Measurements from ENCODE around the gene KRT32. TPM values are rescaled to one million over a fixed set of nuclear protein-coding genes. Genes with fewer than 3 reads are reported as not detected.
A peak's percentile ranks its signal among the peaks of the same experiment; 100 is the strongest.

The KRT32 gene
- total RNA-seq, 1 donor from 2014 or later, result not detected

GRCh38 chr17:41496803-41497484 is 29.8 kb upstream of the KRT32 start:
- intact Hi-C loops (cut with micrococcal nuclease), result no loop called here
- peak; percentile 87 for ATAC-seq
- DNase-seq, result peak; percentile 72

GRCh38 chr17:41494524-41494923 is 27.3 kb upstream of the KRT32 start:
- intact Hi-C loops (cut with micrococcal nuclease), result no loop called here
- peak; percentile 60 for ATAC-seq
- no peak for DNase-seq

GRCh38 chr17:41492771-41493170 is 25.6 kb upstream of the KRT32 start:
- intact Hi-C loops (cut with micrococcal nuclease), result no loop called here
- no peak for DNase-seq

GRCh38 chr17:41492351-41492750 is 25.2 kb upstream of the KRT32 start:
- no peak for DNase-seq
- peak; percentile 19 for ATAC-seq
- intact Hi-C loops (cut with micrococcal nuclease), result no loop called here

More at GRCh38 chr17:41492771-41493170, 25.6 kb upstream of the KRT32 start:
- no peak for ATAC-seq

GRCh38 chr17:41491476-41491875 is 24.3 kb upstream of the KRT32 start:
- intact Hi-C loops (cut with micrococcal nuclease), result no loop called here
- ATAC-seq (no peak), DNase-seq (no peak)

GRCh38 chr17:41490000-41490990 is 23.1 kb upstream of the KRT32 start:
- intact Hi-C loops (cut with micrococcal nuclease), result no loop called here
- DNase-seq, result no peak
- ATAC-seq, result no peak

- ATAC-seq (no peak), DNase-seq (no peak)
- intact Hi-C loops (cut with micrococcal nuclease), result no loop called here
These were observed 22.3 kb upstream of the KRT32 start, which contains the start of gene KRT36 for GRCh38 chr17:41489531-41489930. Gene KRT36 (minus strand): TSS chr17:41489910. CDS start chr17:41489864, 46 bp downstream.

GRCh38 chr17:41486809-41487530 is 19.8 kb upstream of the KRT32 start:
- DNase-seq (no peak), ATAC-seq (no peak)
- intact Hi-C loops (cut with micrococcal nuclease), result no loop called here

GRCh38 chr17:41486316-41486715 is 19.1 kb upstream of the KRT32 start:
- ATAC-seq (no peak), DNase-seq (no peak)
- intact Hi-C loops (cut with micrococcal nuclease), result no loop called here

GRCh38 chr17:41484920-41485904 is 18.0 kb upstream of the KRT32 start:
- DNase-seq, result no peak
- intact Hi-C loops (cut with micrococcal nuclease), result no loop called here
- peak; percentile 86 for ATAC-seq

- intact Hi-C loops (cut with micrococcal nuclease), result no loop called here
- ATAC-seq, result peak; percentile 42
- DNase-seq, result no peak
These were observed 17.0 kb upstream of the KRT32 start for GRCh38 chr17:41483991-41484826.

GRCh38 chr17:41483531-41483930 is 16.3 kb upstream of the KRT32 start:
- DNase-seq (no peak), ATAC-seq (no peak)
- intact Hi-C loops (cut with micrococcal nuclease), result no loop called here

GRCh38 chr17:41481036-41481435 is 13.8 kb upstream of the KRT32 start, which contains the start of gene KRT35:
Gene KRT35 (minus strand): TSS chr17:41481151. CDS start chr17:41481097, 54 bp downstream.
- intact Hi-C loops (cut with micrococcal nuclease), result no loop called here

GRCh38 chr17:41480581-41480980 is 13.4 kb upstream of the KRT32 start:
- no peak for ATAC-seq
- no peak for DNase-seq
- intact Hi-C loops (cut with micrococcal nuclease), result no loop called here

More at GRCh38 chr17:41481036-41481435, 13.8 kb upstream of the KRT32 start, which contains the start of gene KRT35:
- ATAC-seq (no peak), DNase-seq (no peak)

- intact Hi-C loops (cut with micrococcal nuclease), result no loop called here
- ATAC-seq (no peak), DNase-seq (no peak)
These were observed 12.9 kb upstream of the KRT32 start for GRCh38 chr17:41480136-41480535.

GRCh38 chr17:41478237-41478636 is 11.1 kb upstream of the KRT32 start:
- intact Hi-C loops (cut with micrococcal nuclease), result no loop called here
- no peak for DNase-seq
- ATAC-seq, result no peak
